G401.6 (cell line): ENCODE measurements around the gene CXCR6.

Experiments used
- FAIRE-seq: peaks from 2 replicates; lab custom pipeline; 2012; peaks lifted over from hg19 to GRCh38; lab: Jason Lieb, UNC

The CXCR6 gene

DNA sequence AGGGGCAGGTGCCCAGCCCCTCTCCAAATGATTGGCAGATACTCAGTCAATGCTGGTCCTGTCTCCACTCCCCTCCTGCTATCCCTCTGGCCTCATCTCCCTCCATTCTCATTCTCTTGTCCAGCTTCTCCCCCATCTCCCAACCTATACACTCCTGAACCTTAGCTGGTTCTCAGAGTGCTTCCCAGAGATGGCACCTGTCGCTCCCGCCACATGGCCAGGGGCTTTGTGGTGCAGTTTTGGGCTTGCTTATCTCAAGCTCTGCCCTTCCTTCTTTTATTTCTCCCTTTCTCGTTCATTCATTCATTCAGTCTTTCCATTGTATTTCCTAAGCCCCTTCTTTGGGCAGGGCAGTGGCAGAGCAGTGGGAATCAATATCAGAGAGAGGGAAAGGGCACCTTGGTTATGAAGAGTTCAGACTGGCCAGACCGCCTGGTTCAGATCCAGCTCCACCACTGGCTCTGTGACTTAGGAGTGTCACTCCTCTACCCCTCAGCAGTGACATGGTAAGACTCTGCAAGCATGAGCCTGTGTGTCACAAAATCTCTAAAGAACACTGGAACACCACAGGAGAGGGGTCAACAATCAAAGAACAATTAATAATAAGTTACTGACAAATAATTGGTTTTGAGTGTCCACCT is 20.2 kb upstream of the CXCR6 start:
- FAIRE-seq = no peak

DNA sequence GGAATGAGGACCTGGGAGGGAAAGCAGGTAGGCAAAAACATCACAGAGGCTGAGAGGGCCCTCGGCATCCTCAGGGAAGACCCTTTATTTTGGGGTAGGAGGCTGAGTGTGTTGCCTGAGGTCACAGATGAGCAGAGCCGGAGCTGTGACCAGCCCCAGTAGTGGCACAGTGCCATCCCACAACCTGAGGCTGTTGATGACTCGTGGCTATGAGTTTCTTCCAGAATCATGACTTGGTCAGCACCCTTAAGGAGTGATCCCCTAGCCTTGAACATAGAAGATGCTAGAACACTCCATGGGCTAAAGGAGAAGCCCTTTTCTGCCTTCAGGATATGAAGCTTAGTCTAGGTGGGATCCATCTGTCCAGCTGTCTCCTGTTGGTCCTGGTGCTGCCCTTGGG is 19.5 kb upstream of the CXCR6 start:
- no peak for FAIRE-seq

DNA sequence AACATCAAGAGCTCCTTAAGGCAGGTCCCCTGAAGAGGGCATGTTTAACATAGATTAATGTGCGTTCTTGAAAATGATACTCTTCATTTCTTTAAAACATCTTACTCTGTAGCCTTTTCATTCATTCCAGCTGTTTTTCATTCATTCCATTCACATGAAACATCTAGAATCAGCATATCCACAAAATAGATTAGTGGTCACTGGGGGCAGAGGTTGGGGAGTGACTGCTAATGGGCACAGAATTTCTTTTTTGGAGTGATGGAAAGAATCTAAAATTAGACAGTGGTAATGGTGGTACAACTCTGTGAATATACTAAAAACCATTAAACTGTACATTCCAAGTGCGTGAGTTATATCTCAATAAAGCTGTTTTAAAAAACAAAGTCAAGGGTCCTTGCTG is 15.4 kb upstream of the CXCR6 start:
- no peak for FAIRE-seq

DNA sequence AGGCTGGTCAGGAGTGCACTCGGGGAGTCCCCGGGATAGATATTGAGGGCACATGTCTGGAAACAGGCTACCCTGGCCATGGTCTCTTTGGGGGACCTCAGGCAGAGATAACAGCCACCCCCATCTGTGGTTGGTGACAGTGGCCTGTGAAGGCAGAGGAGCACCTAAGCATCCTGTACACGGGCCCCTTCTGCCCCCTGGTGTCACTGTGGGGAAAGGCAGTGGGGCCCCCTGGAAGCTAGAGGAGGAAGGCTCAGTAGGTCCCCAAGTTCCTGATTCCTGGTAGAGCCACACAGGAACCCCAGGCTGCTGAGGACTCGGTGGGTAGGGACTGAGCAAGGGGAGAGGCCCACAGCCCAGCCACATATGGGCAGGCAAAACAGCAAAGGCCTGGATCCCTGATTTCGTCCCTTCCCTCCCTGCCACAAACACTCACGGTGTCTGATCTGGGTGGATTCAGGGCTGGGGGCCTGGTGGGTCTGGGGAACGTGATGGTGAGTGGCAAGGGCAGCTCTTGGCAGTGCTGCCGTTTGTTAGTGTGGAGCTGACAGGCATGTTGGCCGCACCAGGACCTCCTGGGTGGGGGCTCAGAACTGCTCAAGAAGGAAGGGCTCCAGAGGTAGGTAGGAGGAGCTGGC is 14.1 kb upstream of the CXCR6 start:
- no peak for FAIRE-seq

DNA sequence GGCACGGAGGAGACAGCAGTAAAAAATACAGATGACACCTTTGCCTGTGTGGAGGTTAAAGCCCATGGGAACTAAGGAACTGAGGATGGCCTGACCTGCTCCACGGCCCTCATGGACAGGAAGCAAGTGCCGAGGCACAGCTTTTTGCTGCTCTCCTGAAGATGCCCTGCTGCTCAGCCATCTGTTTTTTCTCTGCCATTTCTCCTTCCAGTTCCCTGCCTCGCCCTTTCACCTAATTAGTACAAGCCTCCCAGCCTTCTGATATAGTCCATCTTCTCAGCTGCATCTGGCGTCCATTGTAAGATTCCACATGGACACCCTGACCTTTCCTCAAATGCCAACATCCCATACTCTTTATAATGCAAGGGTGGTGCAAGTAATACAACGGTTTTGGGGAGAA is 11.8 kb upstream of the CXCR6 start:
- FAIRE-seq = no peak

DNA sequence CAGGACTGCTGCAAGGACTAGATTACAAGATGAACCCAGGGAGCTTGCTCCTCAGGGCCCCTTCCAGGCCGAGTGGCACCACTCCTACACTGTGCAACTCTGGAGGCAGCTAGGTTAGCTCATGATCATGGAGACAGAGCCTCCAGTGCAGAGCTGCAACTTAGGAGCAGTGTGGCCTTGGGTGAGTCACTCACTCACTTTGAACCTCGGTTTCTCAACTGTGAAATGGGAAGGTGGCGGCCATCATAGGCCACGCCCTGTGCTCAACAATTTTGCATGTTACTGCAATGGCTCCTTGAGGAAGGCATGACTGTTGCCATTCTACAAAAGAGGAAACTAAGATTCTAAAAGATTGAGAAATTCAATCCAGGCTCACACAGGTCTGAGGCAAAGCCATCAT is 11.2 kb upstream of the CXCR6 start:
- no peak for FAIRE-seq

DNA sequence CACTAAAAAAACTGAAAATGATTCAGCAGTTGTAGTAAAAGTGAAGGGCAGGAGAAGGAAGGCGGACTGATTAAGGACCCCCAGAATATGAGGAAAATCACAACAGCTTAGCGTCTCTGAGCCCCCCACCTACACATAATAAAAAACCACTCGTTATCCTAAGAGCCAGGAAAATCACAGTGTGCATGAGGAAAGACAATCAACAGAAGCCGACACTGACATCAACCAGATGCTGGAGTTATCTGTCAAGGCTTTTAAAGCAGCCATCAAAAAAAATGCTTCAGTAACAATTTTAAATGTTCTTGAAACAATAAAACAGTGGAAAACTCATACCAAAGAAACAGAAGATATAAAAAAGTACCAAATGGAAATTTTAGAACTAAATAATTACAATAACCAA is 9.7 kb upstream of the CXCR6 start:
- FAIRE-seq = no peak

DNA sequence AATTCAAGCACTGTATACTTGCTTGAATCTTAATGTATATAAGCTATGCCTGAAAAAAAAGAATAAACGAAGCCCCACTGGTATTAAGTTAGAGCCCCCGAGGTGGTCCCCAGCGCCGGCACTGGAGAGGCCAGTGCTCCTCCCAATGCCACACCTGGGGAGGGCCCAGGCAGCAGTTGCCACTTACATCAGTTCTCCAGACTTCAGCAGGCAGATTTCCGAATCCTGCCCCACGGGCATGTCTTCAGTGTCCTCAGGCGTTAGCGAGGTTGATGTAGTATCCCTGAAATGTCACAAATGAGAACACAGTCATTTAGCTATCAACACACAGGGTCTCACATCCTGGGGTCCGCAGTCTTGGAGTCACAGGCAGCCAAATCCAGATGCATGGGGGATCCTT is 7.0 kb upstream of the CXCR6 start:
- no peak for FAIRE-seq

DNA sequence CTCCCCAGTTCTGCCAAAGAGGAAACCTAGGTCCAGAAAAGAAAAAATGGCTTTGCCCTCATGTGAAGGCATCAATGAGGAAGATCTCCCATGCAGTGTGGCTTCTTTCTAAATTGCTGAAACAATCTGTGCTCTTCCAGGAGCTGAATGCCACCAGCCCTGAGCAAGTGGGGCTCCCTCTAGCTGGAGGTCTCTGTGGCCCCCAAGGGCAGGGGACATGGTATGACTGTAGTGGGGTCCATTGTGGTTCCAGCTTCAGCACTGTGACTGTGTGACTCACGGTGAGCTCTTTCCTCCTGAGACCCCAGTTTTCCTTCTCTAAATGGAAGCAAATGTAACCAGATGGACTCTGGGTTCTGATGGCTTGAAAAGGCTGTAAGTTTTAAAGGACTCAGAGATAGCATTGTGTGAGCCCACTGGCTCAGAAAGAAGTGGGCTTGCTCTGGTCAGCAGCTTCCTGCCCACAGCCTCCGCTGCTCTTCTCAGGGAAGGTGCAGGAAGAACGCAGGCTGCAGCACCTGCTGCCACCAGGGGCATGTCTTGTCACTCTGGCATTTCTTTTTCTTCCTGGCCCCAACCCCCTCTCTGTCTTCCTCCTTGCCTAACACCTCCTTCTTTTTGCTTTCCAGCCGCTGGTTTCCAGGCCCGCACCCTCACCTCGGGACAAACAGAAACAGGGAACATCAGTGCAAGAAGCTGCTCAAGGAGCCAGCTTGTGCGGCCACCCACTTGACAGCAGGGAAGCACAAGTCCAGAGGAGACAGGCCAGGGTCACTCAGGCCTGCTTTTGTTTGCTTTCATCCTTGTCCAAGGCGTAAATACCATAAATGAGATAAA is 5.8 kb upstream of the CXCR6 start:
- no peak for FAIRE-seq

DNA sequence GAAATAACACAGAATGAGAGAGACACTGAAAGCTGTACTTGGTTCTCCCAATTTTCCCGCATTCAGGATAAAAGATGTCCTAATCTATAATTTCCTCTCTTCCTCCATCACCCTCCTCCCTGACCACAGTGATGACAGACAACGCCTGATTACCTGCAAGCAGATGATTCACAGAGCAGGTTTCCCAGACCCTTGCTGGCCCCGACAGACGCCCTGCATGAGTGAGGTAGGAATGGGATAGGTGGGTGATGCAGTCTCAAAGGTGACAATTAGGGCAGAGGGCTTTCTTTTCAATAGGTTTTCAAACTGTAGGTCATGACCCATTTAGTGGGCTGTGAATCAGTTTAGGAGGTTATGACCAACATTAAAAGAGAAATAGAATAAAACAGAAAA is 5.2 kb upstream of the CXCR6 start:
- no peak for FAIRE-seq

DNA sequence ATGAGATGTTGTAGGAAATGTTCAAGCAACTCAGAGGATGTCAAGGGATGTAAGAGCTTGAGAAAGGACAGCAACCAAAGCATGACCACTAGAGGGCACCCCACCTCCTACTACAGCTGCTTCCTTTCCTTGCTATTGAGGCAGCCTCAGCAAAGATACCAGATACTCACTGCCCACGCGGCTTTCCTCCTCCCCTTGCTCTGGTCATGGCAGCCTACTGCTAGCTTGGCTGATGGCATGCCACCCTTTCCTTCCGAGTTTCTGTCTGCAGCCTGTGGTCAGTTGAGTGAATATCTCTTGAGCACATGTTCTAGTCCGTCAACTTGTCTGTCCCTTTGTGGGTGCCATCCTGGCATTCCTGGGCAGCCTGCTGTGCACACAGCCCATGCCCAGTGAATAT is 4.4 kb upstream of the CXCR6 start:
- FAIRE-seq = peak; percentile 83

DNA sequence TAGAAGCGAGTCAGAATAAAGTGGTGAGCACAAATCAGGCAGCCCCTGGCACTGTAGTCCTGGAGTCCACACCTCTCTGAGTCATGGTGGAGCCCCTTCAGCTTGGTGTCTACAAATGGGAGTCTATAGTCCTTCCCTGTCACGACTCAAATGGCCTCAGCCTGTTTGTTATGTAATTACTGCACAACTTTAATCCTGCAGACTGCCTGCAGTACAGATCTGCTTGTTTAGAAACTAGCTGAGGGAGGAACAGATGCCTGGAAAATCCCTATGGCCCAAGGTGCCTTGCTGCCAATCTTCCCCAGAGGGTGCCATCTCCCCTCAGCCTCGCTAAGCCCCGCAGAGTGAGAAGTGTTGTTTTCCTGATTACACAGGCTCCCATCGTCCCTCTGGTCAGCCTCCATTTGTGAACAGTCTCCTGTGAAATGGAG is 3.9 kb upstream of the CXCR6 start:
- no peak for FAIRE-seq

DNA sequence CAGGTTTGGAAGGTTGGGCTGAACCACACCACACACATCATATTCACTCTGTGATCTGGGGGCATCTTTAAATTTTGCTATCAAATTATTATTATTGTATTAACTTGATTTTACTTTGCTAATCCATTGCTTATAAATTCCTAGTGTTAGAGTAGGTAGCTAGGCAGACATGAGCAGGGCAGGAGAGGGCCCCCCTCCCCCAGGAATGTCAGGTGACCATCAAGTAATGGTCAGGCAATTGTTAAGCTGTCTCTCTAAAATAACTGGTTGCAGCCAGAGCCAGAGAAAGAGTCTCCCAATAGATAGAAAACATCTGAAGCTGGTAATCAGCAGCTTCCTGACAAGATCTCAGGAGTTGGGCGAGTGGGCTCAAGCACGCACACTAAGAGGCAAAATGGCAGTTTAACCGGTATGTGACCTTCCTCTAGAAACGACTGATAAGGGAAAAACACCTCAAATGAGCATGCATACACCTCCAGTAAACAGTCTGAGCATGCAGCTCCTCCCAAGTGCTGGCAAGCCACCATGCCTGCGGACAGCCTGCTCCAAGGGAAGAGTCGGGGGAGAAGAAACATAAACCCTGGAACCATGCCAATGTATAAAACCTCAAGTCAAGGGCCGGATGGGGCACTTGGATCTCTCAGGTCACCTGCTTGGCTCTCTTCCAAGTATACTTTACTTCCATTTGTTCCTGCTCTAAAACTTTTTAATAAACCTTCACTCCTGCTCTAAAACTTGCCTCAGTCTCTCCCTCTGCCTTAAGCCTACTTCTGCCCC is 3.1 kb upstream of the CXCR6 start:
- FAIRE-seq = no peak

DNA sequence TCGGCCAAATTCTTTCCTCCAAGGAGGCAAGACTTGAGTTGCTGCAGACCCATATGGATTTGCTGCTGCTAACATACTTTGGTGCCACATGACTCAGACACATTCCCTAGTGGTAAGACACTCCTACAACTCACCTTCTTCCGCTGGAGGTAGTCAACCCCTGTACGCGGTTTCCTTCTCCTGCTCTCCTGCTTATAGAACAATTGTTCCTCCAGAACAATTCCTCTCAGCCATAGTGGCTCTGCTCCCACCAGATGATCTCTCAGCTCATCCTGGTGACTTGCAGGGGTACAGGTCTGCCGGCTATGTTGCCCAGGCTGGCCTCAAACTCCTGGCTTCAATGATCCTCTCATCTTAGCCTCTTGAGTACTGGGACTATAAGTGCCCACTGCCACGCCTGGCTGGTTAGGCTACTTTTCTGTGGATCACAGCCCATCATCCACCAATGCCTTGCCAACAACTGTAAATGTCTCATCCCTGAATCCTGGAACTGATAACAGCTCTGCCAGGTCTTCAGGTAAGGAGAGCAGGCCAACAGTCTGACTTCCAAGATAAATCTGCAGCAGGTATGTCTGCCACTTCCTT is 2.4 kb upstream of the CXCR6 start:
- no peak for FAIRE-seq

DNA sequence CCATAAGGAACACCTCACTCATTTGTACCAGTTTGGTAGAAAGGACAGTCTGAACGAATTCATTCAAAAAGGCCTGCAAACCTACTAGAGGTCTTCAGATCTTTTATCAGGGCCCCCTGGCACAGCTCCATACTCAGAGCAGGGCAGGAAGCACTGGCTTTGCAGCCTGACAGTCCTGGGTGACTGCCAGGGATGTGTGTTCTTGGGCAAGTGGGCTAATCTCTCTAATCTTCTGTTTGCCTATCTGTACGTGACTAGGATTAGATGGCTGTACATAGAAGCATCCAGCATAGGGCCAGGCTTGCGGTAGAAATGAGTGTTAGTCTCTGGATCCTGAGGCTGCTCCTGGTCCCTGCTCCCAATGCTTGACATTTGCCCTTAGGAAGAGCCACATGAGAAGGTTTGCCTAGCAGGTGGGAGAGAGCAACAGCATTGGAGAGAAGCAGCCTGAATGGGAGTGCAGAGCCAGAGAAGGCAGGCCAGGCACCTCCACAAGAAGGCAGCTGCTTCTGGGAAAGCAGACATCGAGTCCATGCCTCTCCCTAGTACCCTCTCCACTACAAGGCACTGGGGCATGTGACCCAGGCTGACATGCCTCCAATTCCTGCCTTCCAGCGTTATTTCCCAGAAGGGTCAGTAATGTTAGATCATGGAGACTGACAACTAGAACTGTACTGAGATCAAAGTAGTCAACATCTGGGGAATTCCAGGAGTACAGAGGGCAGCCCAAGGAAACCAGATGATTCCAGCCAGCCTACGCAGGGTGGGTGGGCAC is 1.0 kb upstream of the CXCR6 start:
- no peak for FAIRE-seq

DNA sequence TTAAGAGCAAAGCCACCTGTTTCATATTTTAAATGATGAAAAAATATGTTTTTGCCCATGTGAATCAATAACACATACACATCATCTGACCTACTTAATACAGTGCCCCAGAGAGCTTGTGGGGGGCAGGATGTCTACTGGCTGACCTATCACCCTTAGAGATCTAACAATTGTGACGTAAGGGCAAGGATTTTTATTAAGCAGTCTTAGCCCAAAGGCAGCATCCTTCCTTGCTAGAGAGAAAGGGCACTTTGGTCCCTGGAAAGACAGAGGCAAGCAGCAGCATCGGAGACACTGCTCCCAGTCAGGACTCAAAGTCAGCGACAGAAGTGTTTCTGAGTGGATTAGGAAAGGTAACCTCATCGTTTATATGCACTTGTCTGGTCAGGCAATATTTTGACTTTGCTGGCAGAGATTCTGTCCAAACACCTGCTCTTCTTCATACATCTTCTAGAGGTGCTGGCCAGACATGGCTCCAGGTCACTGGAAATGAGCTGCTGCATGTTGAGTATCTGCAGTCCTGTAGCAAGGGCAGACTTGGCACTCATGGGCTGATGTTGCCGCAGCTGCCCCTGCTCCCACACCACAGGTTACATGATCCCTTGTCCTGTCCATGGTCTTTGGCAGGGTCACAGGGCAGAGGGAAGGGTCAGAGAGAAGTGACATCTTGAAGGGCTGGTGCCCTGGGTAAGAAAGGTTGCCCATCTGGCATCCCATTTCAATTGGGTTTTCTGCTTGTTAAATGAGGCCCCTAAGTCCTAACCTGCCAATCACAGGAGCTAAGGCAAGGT is 1.8 kb downstream of the CXCR6 start:
- no peak for FAIRE-seq

DNA sequence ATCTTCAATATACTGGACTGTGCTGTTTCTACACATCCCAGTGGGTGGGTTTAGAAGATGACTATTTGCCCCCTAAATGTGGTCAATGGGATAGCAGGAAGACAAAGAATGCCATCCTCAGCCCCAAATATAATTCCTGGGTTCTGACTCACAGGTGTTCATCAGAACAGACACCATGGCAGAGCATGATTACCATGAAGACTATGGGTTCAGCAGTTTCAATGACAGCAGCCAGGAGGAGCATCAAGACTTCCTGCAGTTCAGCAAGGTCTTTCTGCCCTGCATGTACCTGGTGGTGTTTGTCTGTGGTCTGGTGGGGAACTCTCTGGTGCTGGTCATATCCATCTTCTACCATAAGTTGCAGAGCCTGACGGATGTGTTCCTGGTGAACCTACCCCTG is 3.0 kb downstream of the CXCR6 start:
- FAIRE-seq = no peak

DNA sequence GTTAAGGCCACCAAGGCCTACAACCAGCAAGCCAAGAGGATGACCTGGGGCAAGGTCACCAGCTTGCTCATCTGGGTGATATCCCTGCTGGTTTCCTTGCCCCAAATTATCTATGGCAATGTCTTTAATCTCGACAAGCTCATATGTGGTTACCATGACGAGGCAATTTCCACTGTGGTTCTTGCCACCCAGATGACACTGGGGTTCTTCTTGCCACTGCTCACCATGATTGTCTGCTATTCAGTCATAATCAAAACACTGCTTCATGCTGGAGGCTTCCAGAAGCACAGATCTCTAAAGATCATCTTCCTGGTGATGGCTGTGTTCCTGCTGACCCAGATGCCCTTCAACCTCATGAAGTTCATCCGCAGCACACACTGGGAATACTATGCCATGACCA is 3.6 kb downstream of the CXCR6 start:
- FAIRE-seq = no peak

DNA sequence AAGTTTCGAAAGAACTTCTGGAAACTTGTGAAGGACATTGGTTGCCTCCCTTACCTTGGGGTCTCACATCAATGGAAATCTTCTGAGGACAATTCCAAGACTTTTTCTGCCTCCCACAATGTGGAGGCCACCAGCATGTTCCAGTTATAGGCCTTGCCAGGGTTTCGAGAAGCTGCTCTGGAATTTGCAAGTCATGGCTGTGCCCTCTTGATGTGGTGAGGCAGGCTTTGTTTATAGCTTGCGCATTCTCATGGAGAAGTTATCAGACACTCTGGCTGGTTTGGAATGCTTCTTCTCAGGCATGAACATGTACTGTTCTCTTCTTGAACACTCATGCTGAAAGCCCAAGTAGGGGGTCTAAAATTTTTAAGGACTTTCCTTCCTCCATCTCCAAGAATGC is 4.1 kb downstream of the CXCR6 start:
- FAIRE-seq = no peak

DNA sequence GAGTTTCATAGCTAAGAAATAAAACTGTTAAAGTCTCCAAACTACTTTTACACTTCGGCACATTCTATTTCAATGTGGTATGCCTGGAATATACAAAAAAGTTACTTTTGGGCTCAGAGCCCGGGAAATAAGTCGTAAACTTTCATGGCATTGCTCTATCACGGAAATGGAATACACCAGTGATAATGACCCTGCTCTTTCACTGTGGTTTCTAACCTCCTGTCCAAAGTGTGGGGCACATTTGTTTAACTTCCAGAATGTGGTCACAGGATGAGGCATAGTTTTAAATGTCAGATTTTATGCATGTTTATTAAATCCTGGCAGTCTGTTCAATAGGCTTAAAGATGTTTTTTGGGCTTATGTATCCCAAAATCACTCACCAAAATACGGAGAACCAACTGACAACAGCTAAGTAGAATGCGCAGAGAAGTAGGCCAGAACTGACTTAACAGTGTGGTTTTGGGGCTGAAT is 5.1 kb downstream of the CXCR6 start:
- FAIRE-seq = no peak

DNA sequence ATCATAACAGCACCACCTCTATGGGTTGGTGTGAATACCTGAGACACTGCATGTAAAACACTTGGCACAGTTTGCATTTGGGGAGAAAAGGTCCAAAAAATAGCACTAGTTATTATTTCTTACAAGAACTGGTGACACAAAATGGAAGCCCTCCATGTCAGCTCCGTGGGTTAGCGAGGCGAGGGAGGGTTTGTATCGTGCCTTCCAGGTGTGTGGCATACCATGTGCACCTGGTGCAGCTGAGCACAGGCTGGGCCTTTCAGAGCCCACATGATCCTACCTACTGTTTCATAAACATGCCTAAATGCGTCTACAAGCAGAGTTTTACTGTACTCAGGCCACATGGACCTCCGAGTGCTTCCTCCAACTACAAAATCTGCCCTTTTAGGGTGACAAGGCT is 5.6 kb downstream of the CXCR6 start:
- FAIRE-seq = no peak
